ENCODE measurements around the gene PRKAG2.
A peak's percentile ranks its signal among the peaks of the same experiment; 100 is the strongest.
"Not testable (repeated sequence)": the region's sequence is repeated elsewhere in the genome, so short reads cannot be mapped to it uniquely, and the experiment has no call there.

PRKAG2 gene

DNA sequence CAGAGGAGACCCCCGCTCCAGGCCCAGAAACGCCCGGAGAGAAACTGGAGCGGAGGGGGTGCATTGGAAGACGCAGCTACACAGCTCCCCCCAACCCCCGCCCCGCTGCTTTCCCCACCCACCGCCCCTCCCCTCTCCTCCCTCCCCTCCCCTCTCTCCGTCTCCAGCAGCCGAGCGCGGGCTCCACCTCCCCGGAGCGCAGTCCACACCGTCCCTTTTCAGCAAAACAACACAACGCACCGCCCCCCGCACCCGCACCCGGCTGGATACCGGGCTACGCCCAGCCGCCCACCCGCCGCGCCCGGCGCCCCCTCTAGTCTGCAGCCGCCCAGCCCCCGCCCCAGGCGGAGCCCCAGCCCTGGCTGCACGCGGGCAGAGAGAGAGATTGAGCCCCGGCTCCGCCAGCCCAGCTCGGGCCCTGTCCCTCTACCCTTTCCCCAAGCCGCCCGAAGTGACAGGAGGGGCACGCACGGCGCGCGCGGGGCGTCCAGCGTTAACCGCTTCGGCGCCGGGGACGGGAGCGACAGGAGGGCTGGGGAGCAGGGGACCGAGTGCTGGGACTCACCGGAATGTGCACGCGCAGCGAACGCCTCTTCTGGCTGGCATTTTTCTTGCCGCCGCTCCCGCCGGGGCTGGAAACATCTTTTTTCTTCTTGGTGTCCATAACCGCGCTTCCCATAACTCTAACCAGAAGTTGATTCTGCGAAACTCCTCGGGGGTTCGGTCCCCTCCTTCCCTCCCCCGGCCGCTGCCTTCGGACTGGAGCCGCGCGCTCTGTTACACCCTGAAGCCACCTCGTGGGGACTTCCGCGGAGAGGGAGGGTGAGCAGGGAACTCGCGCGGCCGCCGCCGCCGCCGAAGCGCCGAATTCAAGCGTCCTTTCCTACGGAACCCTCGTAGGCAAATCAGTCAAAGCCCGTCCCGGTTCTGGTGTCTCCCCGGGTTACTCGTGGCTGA is 695 bp downstream of the PRKAG2 start:
- peak; percentile 50 for DNase-seq (ENCODE audit: insufficient read length, low spot score)
- FAIRE-seq, result no peak
- TF ChIP-seq SPI1 (IDR thresholded peaks at IDR 0.05; ENCODE audit: low read depth, low read length), result no peak
- TF ChIP-seq PAX5 (IDR thresholded peaks at IDR 0.05; ENCODE audit: insufficient read depth, low read length, severe bottlenecking), result no peak
- no peak for TF ChIP-seq POLR2A (IDR thresholded peaks at IDR 0.05; ENCODE audit: low read depth, low read length)
- TF ChIP-seq TAF1 (IDR thresholded peaks at IDR 0.05; ENCODE audit: low read depth, low read length), result no peak
- no peak for TF ChIP-seq POLR2AphosphoS5 (IDR thresholded peaks at IDR 0.05; ENCODE audit: low read depth, low read length)
- no peak for TF ChIP-seq POU2F2 (IDR thresholded peaks at IDR 0.05; ENCODE audit: low read depth, low read length)

DNA sequence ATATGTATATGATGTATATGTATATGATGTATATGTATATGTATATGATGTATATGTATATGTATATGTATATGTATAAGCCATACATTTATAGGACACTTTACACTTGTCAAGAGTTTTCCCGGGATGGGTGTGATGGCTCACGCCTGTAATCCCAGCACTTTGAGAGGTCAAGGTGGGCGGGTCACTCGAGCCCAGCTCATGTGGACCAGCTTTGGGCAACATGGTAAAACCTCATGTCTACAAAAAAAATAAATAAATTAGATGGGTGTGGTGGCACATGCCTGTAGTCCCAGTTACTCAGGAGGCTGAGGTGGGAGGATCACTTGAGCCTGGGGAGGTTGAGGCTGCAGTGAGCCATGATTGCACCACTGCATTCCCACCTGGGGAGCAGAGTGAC is 2.4 kb downstream of the PRKAG2 start:
- DNase-seq (ENCODE audit: insufficient read length, low spot score); FAIRE-seq: not testable (repeated sequence)

DNA sequence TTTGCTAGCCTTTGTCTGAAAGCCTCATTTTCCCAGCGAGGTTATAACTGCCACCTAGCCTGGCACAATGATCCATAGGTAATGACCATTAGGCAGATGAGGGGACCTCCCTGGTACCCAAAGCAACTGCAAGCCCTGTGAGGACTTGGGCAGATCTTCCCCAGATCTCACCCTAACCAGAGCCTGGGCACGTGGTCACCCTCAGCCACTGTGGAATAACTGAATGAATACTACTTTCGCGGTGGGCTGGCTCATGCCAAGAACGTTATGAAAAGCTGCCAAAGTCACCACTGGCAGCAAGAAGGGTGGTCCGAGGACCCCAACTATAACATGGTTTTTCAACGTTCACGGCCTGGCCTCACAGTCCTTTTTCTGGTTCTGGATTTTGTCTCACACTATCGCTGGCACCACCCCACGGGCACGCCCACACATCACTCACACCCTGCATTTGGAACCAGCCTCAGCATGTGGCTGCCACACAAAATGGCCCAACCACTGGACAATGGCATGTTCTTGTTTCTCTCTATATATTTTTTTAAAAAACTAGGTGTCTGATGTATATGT is 3.4 kb downstream of the PRKAG2 start:
- FAIRE-seq, result no peak

DNA sequence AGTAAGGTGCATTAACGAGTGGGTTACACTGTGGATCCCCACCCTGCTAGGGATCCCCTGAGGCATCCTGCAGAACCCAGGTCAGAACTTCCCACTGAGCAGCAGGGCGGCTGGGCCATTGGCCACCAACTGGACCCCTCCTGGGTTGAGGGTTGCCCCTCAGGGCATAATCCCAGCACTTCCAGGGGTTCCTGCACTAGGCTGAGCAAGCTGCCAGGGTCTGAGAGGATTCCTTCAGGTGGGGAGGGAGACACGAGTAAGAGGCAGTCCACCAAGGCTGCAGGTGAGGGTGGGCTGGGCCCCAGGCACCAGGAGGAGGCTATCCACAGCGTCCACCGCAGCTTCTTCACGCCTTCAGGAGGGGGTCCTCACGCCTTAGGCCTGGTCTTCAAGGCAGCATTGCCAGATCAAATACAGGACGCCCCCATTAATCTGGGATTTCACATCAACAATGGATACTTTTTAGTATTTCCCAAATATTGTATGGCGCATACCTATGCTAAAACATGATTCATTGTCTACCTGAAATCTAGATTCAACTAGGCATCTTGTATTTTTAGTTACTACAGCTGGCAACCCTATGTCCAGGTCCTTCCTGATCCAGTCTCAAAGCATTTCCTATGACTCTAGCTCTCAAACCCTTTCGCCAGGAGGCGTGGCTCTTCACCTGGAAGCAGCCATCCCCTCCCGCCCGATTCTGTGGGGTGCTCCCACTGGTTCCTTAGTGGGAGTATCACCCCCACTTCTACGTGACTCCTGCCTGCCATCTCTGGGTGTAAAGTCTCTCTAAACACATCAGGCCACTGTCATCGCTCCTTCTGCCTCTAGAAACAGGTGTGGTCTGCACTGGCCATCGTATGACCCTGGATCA is 4.1 kb downstream of the PRKAG2 start:
- TF ChIP-seq POU2F2 (IDR thresholded peaks at IDR 0.05; ENCODE audit: low read depth, low read length), result no peak
- no peak for TF ChIP-seq SPI1 (IDR thresholded peaks at IDR 0.05; ENCODE audit: low read depth, low read length)
- no peak for TF ChIP-seq POLR2AphosphoS5 (IDR thresholded peaks at IDR 0.05; ENCODE audit: low read depth, low read length)
- TF ChIP-seq TAF1 (IDR thresholded peaks at IDR 0.05; ENCODE audit: low read depth, low read length), result no peak
- TF ChIP-seq PAX5 (IDR thresholded peaks at IDR 0.05; ENCODE audit: insufficient read depth, low read length, severe bottlenecking), result no peak
- TF ChIP-seq POLR2A (IDR thresholded peaks at IDR 0.05; ENCODE audit: low read depth, low read length), result no peak
- DNase-seq (ENCODE audit: insufficient read length, low spot score), result no peak
- FAIRE-seq, result no peak

More for the DNA sequence above, 3.4 kb downstream of the PRKAG2 start:
- TF ChIP-seq POU2F2 (IDR thresholded peaks at IDR 0.05; ENCODE audit: low read depth, low read length) (no peak), TAF1 (IDR thresholded peaks at IDR 0.05; ENCODE audit: low read depth, low read length) (no peak), POLR2AphosphoS5 (IDR thresholded peaks at IDR 0.05; ENCODE audit: low read depth, low read length) (no peak), SPI1 (IDR thresholded peaks at IDR 0.05; ENCODE audit: low read depth, low read length) (no peak), POLR2A (IDR thresholded peaks at IDR 0.05; ENCODE audit: low read depth, low read length) (no peak), PAX5 (IDR thresholded peaks at IDR 0.05; ENCODE audit: insufficient read depth, low read length, severe bottlenecking) (no peak)
- DNase-seq (ENCODE audit: insufficient read length, low spot score), result no peak

DNA sequence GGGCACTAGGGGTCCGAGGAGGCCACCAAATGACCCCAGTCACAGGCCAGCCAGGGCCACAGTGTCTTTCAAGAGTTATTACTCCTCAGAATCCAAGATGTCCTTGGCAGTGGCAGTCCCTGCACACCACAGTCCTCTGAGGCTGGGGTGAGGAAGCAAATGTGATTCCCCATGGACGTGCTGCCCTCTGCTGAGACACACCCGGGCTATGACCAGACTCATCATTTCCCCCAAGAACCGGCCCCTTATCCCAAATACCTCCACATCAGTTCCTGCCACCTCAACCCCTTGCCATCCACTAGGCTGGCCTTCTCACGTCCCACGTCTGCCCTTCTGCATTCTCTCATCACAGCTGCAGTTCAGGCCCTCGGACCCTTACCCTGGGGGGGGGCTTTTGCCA is 5.0 kb downstream of the PRKAG2 start:
- no peak for DNase-seq (ENCODE audit: insufficient read length, low spot score)
- TF ChIP-seq POLR2A (IDR thresholded peaks at IDR 0.05; ENCODE audit: low read depth, low read length), result no peak
- FAIRE-seq, result no peak

DNA sequence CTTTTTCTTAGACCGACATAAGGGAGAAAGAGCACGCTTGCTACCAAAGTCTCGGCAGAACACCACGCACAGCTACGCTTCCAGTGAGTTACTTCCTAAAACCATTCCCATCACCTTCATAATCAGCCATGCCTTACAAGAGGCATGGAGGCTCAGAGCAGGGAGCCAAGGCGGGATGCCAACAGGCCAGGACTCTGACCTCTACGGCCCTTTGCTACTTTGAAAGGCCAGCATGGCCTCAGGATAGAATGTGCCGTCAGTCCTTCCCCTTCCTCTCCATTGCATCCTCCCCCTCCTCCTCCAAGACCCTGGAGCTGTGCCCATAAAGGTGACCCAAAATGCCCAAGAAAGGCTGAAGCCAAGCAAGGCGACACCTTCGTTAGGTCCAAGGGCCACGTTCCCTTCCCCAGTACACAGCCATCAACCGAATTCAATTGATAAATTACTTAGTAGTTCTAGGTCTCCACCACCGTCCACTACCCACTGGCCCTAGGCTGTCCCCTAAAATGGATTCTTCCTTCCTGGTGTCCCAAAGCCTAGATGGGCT is 5.7 kb downstream of the PRKAG2 start:
- TF ChIP-seq PAX5 (IDR thresholded peaks at IDR 0.05; ENCODE audit: insufficient read depth, low read length, severe bottlenecking), result no peak
- TF ChIP-seq POLR2A (IDR thresholded peaks at IDR 0.05; ENCODE audit: low read depth, low read length), result no peak
- no peak for TF ChIP-seq SPI1 (IDR thresholded peaks at IDR 0.05; ENCODE audit: low read depth, low read length)
- FAIRE-seq, result no peak
- DNase-seq (ENCODE audit: insufficient read length, low spot score), result no peak

DNA sequence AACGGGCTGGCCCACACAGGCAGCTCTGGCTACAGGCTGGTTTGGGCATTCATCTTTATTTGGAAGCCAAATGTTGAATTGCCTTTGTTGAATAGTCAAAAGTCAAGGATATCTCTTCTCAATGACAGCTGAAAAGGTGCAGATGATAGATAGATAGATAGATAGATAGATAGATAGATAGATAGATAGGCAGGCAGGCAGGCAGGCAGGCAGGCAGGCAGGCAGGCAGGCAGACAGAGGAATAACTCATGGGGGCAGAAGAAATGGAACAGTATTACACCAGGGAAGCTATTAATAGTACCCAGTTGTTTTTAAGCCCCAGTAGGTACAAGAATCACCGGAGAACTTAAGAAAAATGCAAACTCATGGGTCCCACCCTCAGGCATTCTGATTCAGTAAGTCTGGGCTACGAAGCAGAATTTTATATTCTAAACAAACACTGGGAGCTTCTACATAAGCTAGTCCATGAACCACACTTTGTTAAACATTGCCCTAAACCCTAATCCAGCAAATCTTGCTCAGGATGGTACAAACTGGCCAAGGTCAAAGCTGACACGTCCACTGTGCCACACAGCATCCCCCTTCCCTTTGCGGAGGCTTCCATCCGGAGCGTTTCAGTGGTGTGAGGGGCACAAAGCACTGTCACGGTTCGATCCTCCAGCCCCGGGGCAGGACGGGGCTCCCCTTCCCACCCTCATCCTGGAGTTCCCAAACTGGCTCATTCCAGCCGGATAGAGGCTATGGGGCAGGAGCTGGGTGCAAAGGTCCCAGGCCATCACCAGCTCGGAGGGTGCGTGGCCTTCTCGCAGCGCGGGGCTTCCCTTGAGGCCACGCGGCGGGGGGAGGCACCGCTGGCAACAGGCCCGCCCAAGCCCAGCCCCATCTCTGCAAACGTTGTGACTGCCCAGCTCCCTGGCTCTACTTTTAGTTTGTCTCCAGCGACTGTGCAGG is 6.7 kb downstream of the PRKAG2 start:
- TF ChIP-seq POU2F2 (IDR thresholded peaks at IDR 0.05; ENCODE audit: low read depth, low read length) (no peak), POLR2A (IDR thresholded peaks at IDR 0.05; ENCODE audit: low read depth, low read length) (no peak), POLR2AphosphoS5 (IDR thresholded peaks at IDR 0.05; ENCODE audit: low read depth, low read length) (no peak), SPI1 (IDR thresholded peaks at IDR 0.05; ENCODE audit: low read depth, low read length) (no peak), PAX5 (IDR thresholded peaks at IDR 0.05; ENCODE audit: insufficient read depth, low read length, severe bottlenecking) (no peak), TAF1 (IDR thresholded peaks at IDR 0.05; ENCODE audit: low read depth, low read length) (no peak)
- FAIRE-seq (no peak), DNase-seq (ENCODE audit: insufficient read length, low spot score) (no peak)

DNA sequence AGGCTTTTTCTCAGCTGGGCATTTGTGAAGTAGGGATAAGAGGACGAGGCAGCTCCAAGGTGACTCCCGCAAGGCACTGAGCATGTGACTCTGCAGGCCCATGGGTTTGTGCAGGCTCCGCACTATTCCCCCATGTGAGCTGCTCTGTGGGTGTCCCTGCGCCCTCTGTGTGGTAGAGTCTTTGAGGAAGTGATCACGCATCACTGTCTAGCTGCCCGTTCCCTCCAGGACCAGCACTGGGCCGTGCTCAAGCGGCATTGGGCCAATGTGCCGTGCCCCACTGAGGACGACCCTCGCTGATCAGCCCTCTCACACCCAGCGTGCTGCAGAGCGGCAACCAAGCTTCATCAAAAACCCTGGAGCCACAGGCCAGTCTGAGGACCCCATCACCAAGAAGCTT is 7.5 kb downstream of the PRKAG2 start:
- DNase-seq (ENCODE audit: insufficient read length, low spot score) (no peak), FAIRE-seq (no peak)
- TF ChIP-seq POLR2AphosphoS5 (IDR thresholded peaks at IDR 0.05; ENCODE audit: low read depth, low read length), result no peak
- no peak for TF ChIP-seq POLR2A (IDR thresholded peaks at IDR 0.05; ENCODE audit: low read depth, low read length)
- no peak for TF ChIP-seq POU2F2 (IDR thresholded peaks at IDR 0.05; ENCODE audit: low read depth, low read length)
- TF ChIP-seq PAX5 (IDR thresholded peaks at IDR 0.05; ENCODE audit: insufficient read depth, low read length, severe bottlenecking), result no peak

DNA sequence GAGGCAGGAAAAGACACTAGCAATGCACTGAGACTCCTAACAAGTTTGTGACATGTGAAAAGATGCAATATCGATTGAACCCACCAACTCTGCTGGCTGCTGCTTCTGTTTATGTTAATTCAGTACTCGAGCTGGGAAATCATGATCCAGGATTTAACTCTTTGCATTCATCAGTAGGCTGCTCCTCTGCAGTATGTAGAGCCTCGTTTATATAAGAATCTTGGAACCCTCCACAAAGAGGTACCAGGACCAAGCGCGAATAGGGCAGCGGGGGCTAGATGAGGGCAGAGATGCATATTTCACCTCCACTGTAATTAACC is 7.8 kb downstream of the PRKAG2 start:
- FAIRE-seq, result no peak
- no peak for TF ChIP-seq POLR2AphosphoS5 (IDR thresholded peaks at IDR 0.05; ENCODE audit: low read depth, low read length)
- no peak for TF ChIP-seq POU2F2 (IDR thresholded peaks at IDR 0.05; ENCODE audit: low read depth, low read length)
- TF ChIP-seq POLR2A (IDR thresholded peaks at IDR 0.05; ENCODE audit: low read depth, low read length), result no peak
- no peak for TF ChIP-seq PAX5 (IDR thresholded peaks at IDR 0.05; ENCODE audit: insufficient read depth, low read length, severe bottlenecking)
- TF ChIP-seq SPI1 (IDR thresholded peaks at IDR 0.05; ENCODE audit: low read depth, low read length), result no peak
- no peak for TF ChIP-seq TAF1 (IDR thresholded peaks at IDR 0.05; ENCODE audit: low read depth, low read length)
- DNase-seq (ENCODE audit: insufficient read length, low spot score), result no peak

Data from GM12891 (cell line).